Measurements from ENCODE around the gene C15orf61. TPM values are rescaled to one million over a fixed set of nuclear protein-coding genes. Genes with fewer than 3 reads are reported as not detected.

Gene C15orf61
- 11.3 TPM for total RNA-seq

- intact Hi-C loops (cut with DNase I), result no loop called here
- Histone ChIP-seq H3K4me3 (peak within 1 kb of the TSS; percentile 87 to 93), H3K36me3 (no peaks in the 10 kb centered on the region), H3K27ac (peak within 1 kb of the TSS; percentile 97), H3K27me3 (no peaks in the 10 kb centered on the region), H3K9me3 (no peaks in the 10 kb centered on the region), H3K4me1 (peaks cover 34% of the 10 kb centered on the region)
- DNase-seq (ENCODE audit: extremely low spot score in 2 of 2), result no peak
- TF ChIP-seq POLR2AphosphoS5 (IDR thresholded peaks at IDR 0.05; ENCODE audit: insufficient read depth in 1 of 2, low read depth in 1 of 2), result peak in 1 of 2 donors; percentile 78
- peak in 1 of 2 donors; percentile 85 for TF ChIP-seq POLR2A (IDR thresholded peaks at IDR 0.05)
- TF ChIP-seq CTCF (IDR thresholded peaks at IDR 0.05), result no peak
Measured at GRCh38 chr15:67521029-67521782, at the start of gene C15orf61. C15orf61 (plus strand) TSS chr15:67521131; CDS start chr15:67521249, 118 bp downstream.

GRCh38 chr15:67472957-67473356 is 48.0 kb upstream of the C15orf61 start:
- H3K9me3 ChIP-seq, result no peaks in the 10 kb centered on the region
- H3K4me1 ChIP-seq, result peaks cover 5% of the 10 kb centered on the region
- H3K27ac ChIP-seq, result no peak overlapping the region
- intact Hi-C loops (cut with DNase I), result no loop called here
- no peak for TF ChIP-seq POLR2AphosphoS5 (IDR thresholded peaks at IDR 0.05; ENCODE audit: insufficient read depth in 1 of 2, low read depth in 1 of 2)
- TF ChIP-seq POLR2A (IDR thresholded peaks at IDR 0.05), result no peak
- no peak for TF ChIP-seq CTCF (IDR thresholded peaks at IDR 0.05)
- H3K27me3 ChIP-seq, result no peaks in the 10 kb centered on the region
- H3K36me3 ChIP-seq, result no peaks in the 10 kb centered on the region
- DNase-seq (ENCODE audit: extremely low spot score in 2 of 2), result no peak
- no peak overlapping the region for H3K4me3 ChIP-seq

GRCh38 chr15:67474405-67475110 is 46.4 kb upstream of the C15orf61 start:
- no peaks in the 10 kb centered on the region for H3K9me3 ChIP-seq
- no peak for TF ChIP-seq POLR2AphosphoS5 (IDR thresholded peaks at IDR 0.05; ENCODE audit: insufficient read depth in 1 of 2, low read depth in 1 of 2)
- no peak for TF ChIP-seq POLR2A (IDR thresholded peaks at IDR 0.05)
- TF ChIP-seq CTCF (IDR thresholded peaks at IDR 0.05), result no peak
- intact Hi-C loops (cut with DNase I), result no loop called here
- H3K4me1 ChIP-seq, result no peaks in the 10 kb centered on the region
- no peak for DNase-seq (ENCODE audit: extremely low spot score in 2 of 2)
- no peak overlapping the region for H3K4me3 ChIP-seq
- H3K27me3 ChIP-seq, result no peaks in the 10 kb centered on the region
- no peak overlapping the region for H3K27ac ChIP-seq
- H3K36me3 ChIP-seq, result no peaks in the 10 kb centered on the region

- Histone ChIP-seq H3K4me3 (no peak overlapping the region), H3K27ac (no peak overlapping the region), H3K4me1 (no peaks in the 10 kb centered on the region), H3K27me3 (no peaks in the 10 kb centered on the region), H3K9me3 (no peaks in the 10 kb centered on the region), H3K36me3 (no peaks in the 10 kb centered on the region)
- DNase-seq (ENCODE audit: extremely low spot score in 2 of 2), result no peak
- intact Hi-C loops (cut with DNase I), result no loop called here
- TF ChIP-seq POLR2AphosphoS5 (IDR thresholded peaks at IDR 0.05; ENCODE audit: insufficient read depth in 1 of 2, low read depth in 1 of 2) (no peak), POLR2A (IDR thresholded peaks at IDR 0.05) (no peak), CTCF (IDR thresholded peaks at IDR 0.05) (no peak)
Measured at GRCh38 chr15:67479781-67480505, 41.0 kb upstream of the C15orf61 start.

Data from vagina (tissue), 2 donors.